K562 (cell line): Measurements from ENCODE around the gene ICAM2. TPM values are rescaled to one million over a fixed set of nuclear protein-coding genes. Genes with fewer than 3 reads are reported as not detected.
A peak's percentile ranks its signal among the peaks of the same experiment; 100 is the strongest.

Experiments
- ELF1 ChIP-seq: fragments of 200-800 bp; sonication (Bioruptor generic); IDR thresholded peaks from 2 replicates; pipeline ENCODE4 v1.6.1; 2016; ENCODE audit warnings: missing genetic modification characterization, missing compliant biosample characterization
- ETV6 ChIP-seq, 3 experiments: fragments of 150-350 bp in 1 of 3; sonication (generic) in 1 of 3; formaldehyde crosslinking in 1 of 3; IDR thresholded peaks; 2 replicates each; pipeline versions ENCODE4 v1.6.1 to v1.8.0; 2014 to 2022; ENCODE audit warnings: borderline replicate concordance in 2 of 3, low read depth in 2 of 3, antibody characterized with exemption in 1 of 3, low read length in 1 of 3, mild to moderate bottlenecking in 1 of 3, missing genetic modification reagents in 1 of 3
- HNRNPUL1 ChIP-seq: fragments of 200-400 bp; formaldehyde crosslinking; IDR thresholded peaks from 2 replicates; pipeline ENCODE4 v1.6.1; 2017; ENCODE audit warnings: low read length
- JUN ChIP-seq, 2 experiments: sonication (generic) in 1 of 2; formaldehyde crosslinking in 1 of 2; IDR thresholded peaks; 2 replicates each; pipeline versions ENCODE4 v1.6.1 to v1.8.0; 2012 to 2022; ENCODE audit warnings: borderline replicate concordance in 2 of 2, mild to moderate bottlenecking in 2 of 2, improper control_type of control experiment in 1 of 2, low read depth in 1 of 2, low read length in 1 of 2, missing genetic modification reagents in 1 of 2
- MED1 ChIP-seq: sonication (generic); formaldehyde crosslinking; IDR thresholded peaks from 2 replicates; pipeline ENCODE4 v1.8.1; 2023; ENCODE audit warnings: missing genetic modification reagents, borderline replicate concordance
- SAFB2 ChIP-seq: fragments of 200-400 bp; formaldehyde crosslinking; IDR thresholded peaks from 2 replicates; pipeline ENCODE4 v1.6.1; 2018; ENCODE audit warnings: borderline replicate concordance, low read length, low read depth, moderate library complexity; ENCODE audit not compliant: severe bottlenecking
- STAG1 ChIP-seq: sonication (generic); formaldehyde crosslinking; IDR thresholded peaks from 2 replicates; pipeline ENCODE4 v1.5.0; 2020; ENCODE audit warnings: missing genetic modification reagents, borderline replicate concordance
- TBL1XR1 ChIP-seq, 2 experiments: IDR thresholded peaks; 2 replicates each; pipeline ENCODE4 v1.6.1; 2012; ENCODE audit warnings: improper control_type of control experiment in 2 of 2, low read length in 2 of 2, mild to moderate bottlenecking in 1 of 2
- TEAD2 ChIP-seq: fragments of 450-650 bp; IDR thresholded peaks from 2 replicates; pipeline ENCODE4 v1.6.1; 2016; ENCODE audit warnings: missing genetic modification characterization, control low read depth, missing compliant biosample characterization
- TSC22D4 ChIP-seq: fragments of 450-650 bp; IDR thresholded peaks from 2 replicates; pipeline ENCODE4 v1.6.1; 2016; ENCODE audit warnings: missing genetic modification characterization, missing biosample characterization, control low read depth
- WHSC1 ChIP-seq: IDR thresholded peaks from one replicate; pipeline ENCODE4 v1.6.1; 2012; ENCODE audit warnings: low read length, control low read depth, inconsistent platforms
- ZNF12 ChIP-seq: sonication (generic); formaldehyde crosslinking; IDR thresholded peaks from 2 replicates; pipeline ENCODE4 v1.4.0; 2020; ENCODE audit warnings: mild to moderate bottlenecking, missing genetic modification reagents
- ZNF184 ChIP-seq: sonication (generic); formaldehyde crosslinking; IDR thresholded peaks from 2 replicates; pipeline ENCODE4 v1.5.0; 2020; ENCODE audit warnings: missing genetic modification reagents
- ZNF212 ChIP-seq: fragments of 450-650 bp; formaldehyde crosslinking; IDR thresholded peaks from 2 replicates; pipeline ENCODE4 v1.4.0; 2020; ENCODE audit warnings: mild to moderate bottlenecking
- polyA plus RNA-seq, 8 experiments: library from polyadenylated mRNA; depleted of rRNA in 4 of 8; stranded (reverse) in 5 of 8; unstranded in 3 of 8; fragments of >200 nt; fragmentation: Nextera tagmentation in 2 of 8; fragmentation: Illumina TruSeq in 1 of 8; extraction: Ambion mirVana in 2 of 8; extraction: Trizol in 1 of 8; gene quantifications; 2 replicates each; pipeline versions ENCODE4 v1.2.1 to v1.2.3, GENCODE V29; 2011 to 2014; ENCODE audit warnings: inconsistent platforms in 1 of 8, missing spikeins in 1 of 8
- total RNA-seq, 7 experiments: library from RNA; depleted of rRNA in 6 of 7; stranded (reverse); fragments of >200 nt in 6 of 7; fragmentation: Illumina TruSeq in 2 of 7; extraction: Trizol in 2 of 7; gene quantifications; 2 replicates each; pipeline versions ENCODE4 v1.2.1 to v1.2.3, GENCODE V29; 2011 to 2021; ENCODE audit warnings: low replicate concordance in 1 of 7
- TF ChIP-seq, protein P1 (sequence below): sonication (generic); formaldehyde crosslinking; IDR thresholded peaks from 2 replicates; pipeline ENCODE4 v1.9.0; 2022; ENCODE audit warnings: mild to moderate bottlenecking, missing genetic modification reagents
- TF ChIP-seq, protein P2 (sequence below): fragments of 250-450 bp; sonication (Bioruptor Pico); IDR thresholded peaks from 2 replicates; pipeline ENCODE4 v1.8.0; 2022; ENCODE audit warnings: inconsistent platforms

ICAM2 gene
- total and polyA plus RNA-seq, 9 of the 15 experiments (the other 6 are each of a cell fraction or from before 2014, with no cell fraction given), result 37.9 to 89.4 (median 60.6) TPM

DNA sequence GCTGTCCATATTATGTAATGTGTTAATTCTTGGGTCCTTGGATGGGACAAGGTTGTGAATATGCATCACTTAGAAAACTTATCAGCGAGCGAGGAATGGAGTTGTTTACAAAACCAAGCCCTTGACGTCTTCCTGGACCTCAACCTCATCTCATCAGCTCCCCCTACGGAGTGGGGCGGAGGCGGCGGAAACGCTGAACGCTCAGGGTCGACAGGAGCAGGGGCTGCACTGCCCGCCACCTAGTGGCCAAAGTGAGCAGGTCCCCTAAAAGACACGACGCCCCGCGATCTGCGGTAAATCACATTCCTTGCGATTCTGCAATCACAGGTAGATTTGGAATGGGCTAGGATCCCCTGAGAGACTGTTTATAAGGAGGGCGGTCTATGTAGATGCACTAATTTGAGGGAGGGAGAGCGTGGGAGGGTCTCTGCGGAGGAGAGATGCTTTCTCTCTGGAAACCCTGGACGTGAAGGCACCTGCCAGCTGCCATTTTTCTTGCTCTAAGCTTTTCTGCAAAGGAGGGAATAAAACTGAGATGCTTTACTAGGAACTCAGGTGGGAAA, 5.4 kb upstream of the ICAM2 start (continued):
- TF ChIP-seq TBL1XR1 (IDR thresholded peaks at IDR 0.05; ENCODE audit: low read length in 2 of 2) (peak in 1 of 2 experiments; percentile 52; a peak in 2 of 4 replicates), HNRNPUL1 (no peak), STAG1 (CRISPR knock-in tag) (no peak; the same call in 1 of the 2 replicates), ELF1 (tag) (peak; percentile 69), WHSC1 (no peak), JUN (IDR thresholded peaks at IDR 0.05; ENCODE audit: borderline replicate concordance, low read depth, low read length) (peak; percentile 70; the same call in 1 of the 2 replicates), JUN (CRISPR knock-in tag; IDR thresholded peaks at IDR 0.05; ENCODE audit: borderline replicate concordance) (no peak), SAFB2 (no peak), TEAD2 (tag) (peak; percentile 60; the same call in 1 of the 2 replicates), ZNF12 (CRISPR knock-in tag) (no peak), MED1 (CRISPR knock-in tag) (no peak), ZNF212 (no peak), TSC22D4 (tag) (no peak), ZNF184 (CRISPR knock-in tag) (no peak), ETV6 (IDR thresholded peaks at IDR 0.05; ENCODE audit: borderline replicate concordance in 1 of 2, low read depth in 2 of 2, low read length in 1 of 2) (no peak), ETV6 (CRISPR knock-in tag; IDR thresholded peaks at IDR 0.05; ENCODE audit: borderline replicate concordance) (no peak)
- TF ChIP-seq, protein P1, sequence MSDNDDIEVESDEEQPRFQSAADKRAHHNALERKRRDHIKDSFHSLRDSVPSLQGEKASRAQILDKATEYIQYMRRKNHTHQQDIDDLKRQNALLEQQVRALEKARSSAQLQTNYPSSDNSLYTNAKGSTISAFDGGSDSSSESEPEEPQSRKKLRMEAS, result peak; percentile 46
- TF ChIP-seq, protein P2, sequence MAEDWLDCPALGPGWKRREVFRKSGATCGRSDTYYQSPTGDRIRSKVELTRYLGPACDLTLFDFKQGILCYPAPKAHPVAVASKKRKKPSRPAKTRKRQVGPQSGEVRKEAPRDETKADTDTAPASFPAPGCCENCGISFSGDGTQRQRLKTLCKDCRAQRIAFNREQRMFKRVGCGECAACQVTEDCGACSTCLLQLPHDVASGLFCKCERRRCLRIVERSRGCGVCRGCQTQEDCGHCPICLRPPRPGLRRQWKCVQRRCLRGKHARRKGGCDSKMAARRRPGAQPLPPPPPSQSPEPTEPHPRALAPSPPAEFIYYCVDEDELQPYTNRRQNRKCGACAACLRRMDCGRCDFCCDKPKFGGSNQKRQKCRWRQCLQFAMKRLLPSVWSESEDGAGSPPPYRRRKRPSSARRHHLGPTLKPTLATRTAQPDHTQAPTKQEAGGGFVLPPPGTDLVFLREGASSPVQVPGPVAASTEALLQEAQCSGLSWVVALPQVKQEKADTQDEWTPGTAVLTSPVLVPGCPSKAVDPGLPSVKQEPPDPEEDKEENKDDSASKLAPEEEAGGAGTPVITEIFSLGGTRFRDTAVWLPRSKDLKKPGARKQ (CRISPR knock-in tag), result no peak
- TF ChIP-seq, all 486 proteins: peak for 95
